ENCODE measurements around the gene CETN3.

Gene CETN3

GRCh38 chr5:90342576-90342975, 67.0 kb downstream of the CETN3 start:
- no peak for TF ChIP-seq CTCF (IDR thresholded peaks at IDR 0.05; ENCODE audit: insufficient read depth, low read depth, low read length, missing control alignments)
- DNase-seq (ENCODE audit: low read depth): no peak

More at GRCh38 chr5:90342576-90342975, 67.0 kb downstream of the CETN3 start:
- no peak overlapping the region for H3K4me3 ChIP-seq (ENCODE audit: low read depth, low read length)

Data from GM12865 (cell line).